Fibroblast of peridontal ligament (primary cell): ENCODE measurements around the gene OR8B2.
"Not testable (repeated sequence)": the region's sequence is repeated elsewhere in the genome, so short reads cannot be mapped to it uniquely, and the experiment has no call there.

Experiments
- DNase-seq: peaks from one replicate; pipeline ENCODE4 v3.0.0-alpha.2; 2010; ENCODE audit errors: extremely low read depth

The OR8B2 gene

GRCh38 chr11:124384399-124384798 is at the start of gene OR8B2:
Gene OR8B2 (minus strand): TSS chr11:124384499. CDS start chr11:124383343, 1,156 bp downstream.
- no peak for DNase-seq

DNA sequence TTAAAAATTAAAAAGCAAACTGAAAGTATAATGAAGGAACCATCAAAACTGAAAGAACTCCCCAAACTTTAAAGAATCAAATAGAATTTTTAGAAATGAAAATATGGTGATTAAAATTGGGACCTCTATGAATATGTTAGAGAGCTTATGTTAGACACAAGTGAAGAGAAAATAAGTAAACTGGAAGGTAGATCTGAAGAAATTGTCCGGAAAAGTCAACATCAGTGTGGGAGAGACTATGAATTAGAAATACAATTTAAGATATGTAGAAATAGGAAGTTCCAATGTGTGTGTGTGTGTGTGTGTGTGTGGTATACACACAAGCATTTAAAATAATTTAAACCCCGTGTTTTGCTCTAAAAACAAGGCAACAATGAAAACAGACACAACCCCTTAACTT is 45.3 kb upstream of the OR8B2 start:
- DNase-seq, result no peak

GRCh38 chr11:124424384-124424921 is 40.2 kb upstream of the OR8B2 start, which contains the start of gene OR8B4:
Gene OR8B4 (minus strand): TSS chr11:124424871. CDS start chr11:124424871, 0 bp downstream.
- DNase-seq, result no peak

DNA sequence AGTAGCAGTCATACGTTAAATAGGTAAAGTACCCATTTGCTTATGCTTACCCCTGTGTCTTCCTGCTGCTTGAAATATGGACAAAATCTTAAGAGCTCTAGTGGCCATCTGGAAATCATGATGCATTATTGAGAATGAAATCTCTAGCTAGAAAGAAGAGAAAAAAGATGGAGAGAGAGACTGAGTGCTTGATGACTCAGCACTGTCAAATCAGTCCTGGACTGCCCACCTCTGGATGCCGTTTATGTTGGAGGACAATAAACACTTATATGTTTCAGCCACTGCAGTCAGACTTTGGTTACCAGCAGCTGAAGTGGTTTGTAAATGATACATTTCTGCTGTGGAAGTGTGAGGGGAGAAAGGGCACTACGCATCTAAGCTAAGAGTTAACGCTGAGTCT is 36.7 kb upstream of the OR8B2 start:
- DNase-seq, result no peak

- peak; percentile 75 for DNase-seq
These were observed 31.1 kb upstream of the OR8B2 start for GRCh38 chr11:124415356-124415923.

- no peak for DNase-seq
These were observed 25.6 kb upstream of the OR8B2 start for GRCh38 chr11:124409906-124410305.

GRCh38 chr11:124405581-124405980 is 21.3 kb upstream of the OR8B2 start:
- no peak for DNase-seq

DNA sequence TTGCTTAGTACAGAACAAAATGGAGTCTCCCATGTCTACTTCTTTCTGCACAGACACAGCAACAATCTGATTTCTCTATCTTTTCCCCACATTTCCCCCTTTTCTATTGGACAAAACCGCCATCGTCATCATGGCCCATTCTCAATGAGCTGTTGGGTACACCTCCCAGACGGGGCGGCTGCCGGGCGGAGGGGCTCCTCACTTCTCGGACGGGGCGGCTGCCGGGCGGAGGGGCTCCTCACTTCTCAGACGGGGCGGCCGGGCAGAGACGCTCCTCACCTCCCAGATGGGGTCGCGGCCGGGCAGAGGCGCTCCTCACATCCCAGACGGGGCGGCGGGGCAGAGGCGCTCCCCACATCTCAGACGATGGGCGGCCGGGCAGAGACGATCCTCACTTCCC is 18.9 kb upstream of the OR8B2 start:
- DNase-seq, result not testable (repeated sequence)

GRCh38 chr11:124402326-124402922 is 18.1 kb upstream of the OR8B2 start:
- DNase-seq, result peak; percentile 88

DNA sequence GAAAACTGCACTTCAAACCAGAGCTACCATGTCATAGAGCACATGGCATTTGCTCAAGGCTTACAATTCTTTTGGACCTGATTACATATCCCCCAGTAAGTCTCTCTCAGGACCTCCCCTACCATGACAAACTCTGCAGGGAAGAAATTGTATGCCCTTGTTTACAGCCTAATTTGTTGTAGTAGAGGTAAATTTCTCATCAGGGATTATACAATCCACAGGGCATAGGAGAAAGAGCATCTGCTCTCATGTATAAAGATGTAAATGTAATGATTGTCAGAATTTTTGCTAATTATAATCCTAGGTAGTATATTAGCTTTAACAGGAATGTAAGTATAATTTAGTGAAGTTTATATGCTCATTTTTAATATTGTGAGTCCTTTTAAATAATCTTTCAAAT is 14.6 kb upstream of the OR8B2 start, which contains the start of gene OR8B3:
Gene OR8B3 (minus strand): TSS at position 101 of the 400 bp plus-strand sequence. CDS start 1,673 bp downstream, outside the sequence.
- DNase-seq, result no peak

GRCh38 chr11:124396847-124397246 is 12.5 kb upstream of the OR8B2 start:
- DNase-seq, result not testable (repeated sequence)

DNA sequence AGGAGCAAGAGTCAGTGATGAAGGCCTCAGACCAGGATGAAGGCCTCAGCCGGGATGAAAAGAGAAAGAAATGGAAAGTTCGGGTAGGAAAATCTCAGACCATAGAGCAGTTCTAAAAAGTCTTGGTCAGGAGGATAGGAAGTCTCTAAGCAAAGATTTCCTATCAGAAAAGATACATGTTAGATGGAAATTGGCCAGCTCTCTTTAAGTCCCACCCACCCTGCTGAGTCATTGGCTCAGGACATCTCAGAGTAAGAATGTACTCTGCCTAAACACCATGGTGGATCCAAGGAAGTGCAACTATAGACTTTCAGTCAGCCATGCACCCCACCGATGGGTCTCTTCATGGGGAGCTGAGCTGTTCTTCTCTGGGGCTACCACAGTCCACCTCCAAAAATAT is 10.1 kb upstream of the OR8B2 start:
- DNase-seq, result peak; percentile 8

DNA sequence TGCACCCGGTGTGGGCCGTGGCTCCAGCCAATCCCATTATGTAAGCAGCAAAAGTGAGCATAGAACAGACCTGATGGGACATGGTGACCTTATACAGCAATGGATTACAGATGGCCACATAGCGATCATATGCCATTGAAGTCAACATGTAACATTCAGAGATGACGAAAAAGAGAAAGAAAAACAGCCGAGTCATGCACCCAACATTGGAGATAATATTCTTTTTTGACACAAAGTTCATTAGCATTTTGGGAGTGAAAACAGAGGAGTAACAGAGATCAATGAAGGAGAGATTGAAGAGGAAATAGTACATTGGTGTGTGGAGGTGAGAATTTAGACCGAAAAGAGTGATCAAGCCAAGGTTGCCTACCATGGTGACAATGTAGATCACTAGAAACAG is 1.4 kb downstream of the OR8B2 start:
- DNase-seq, result not testable (repeated sequence)

DNA sequence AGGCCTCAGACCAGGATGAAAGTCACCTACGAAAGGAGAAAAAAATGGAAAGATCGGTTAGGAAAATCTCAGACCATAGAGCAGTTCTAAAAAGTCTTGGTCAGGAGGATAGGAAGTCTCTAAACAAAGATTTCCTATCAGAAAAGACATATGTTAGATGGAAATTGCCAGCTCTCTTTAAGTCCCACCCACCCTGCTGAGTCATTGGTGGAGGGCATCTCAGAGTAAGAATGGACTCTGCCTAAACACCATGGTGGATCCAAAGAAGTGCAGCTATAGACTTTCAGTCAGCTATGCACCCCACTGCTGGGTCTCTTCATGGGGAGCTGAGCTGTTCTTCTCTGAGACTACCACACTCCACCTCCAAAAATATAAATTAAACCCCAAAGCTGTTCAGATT is 3.7 kb downstream of the OR8B2 start:
- no peak for DNase-seq

DNA sequence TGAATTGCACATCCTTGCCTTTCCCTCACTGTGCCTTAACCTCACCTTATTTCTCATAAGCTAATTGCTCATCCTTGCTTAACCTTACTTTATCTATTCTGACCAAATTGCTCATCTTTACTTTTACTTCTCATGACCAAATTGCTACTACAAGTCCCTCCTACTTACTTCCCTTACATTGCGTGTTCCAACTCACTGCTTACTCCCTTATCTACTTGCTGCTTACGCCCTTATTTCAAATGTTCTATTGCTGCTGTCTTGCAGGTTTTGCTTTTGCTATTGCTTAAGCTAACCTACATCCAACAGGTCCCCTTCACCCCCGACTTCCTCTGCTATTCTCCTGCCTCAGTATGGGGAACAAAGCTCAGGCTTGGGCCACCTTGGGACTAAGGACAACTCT is 8.0 kb downstream of the OR8B2 start:
- DNase-seq, result no peak

- no peak for DNase-seq
These were observed 24.7 kb downstream of the OR8B2 start for GRCh38 chr11:124359566-124359965.

- no peak for DNase-seq
These were observed 37.9 kb downstream of the OR8B2 start for GRCh38 chr11:124346311-124346955.

DNA sequence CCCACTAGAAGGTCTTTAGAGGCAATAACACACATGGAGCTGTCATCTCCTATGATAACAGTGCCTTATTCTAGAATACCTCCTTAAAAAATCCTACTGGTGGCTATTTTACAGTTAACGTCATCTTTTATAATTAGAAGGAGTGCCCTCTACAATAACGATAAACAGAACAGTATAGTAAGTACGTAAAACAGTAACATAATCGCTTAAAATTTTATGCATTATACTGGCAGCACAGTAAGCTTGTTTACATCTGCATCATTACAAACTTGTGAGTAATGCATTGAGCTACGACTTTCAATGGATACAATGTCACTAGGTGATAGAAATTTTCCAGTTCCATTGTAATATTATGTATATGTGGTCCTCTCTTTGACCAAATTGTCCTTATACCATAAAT is 40.0 kb downstream of the OR8B2 start:
- no peak for DNase-seq

GRCh38 chr11:124340142-124340447 is 44.2 kb downstream of the OR8B2 start:
- no peak for DNase-seq

GRCh38 chr11:124339396-124340141 is 44.7 kb downstream of the OR8B2 start:
- DNase-seq, result no peak
